ENCODE data around the gene MYO5B.
"Not testable (repeated sequence)": the region's sequence is repeated elsewhere in the genome, so short reads cannot be mapped to it uniquely, and the experiment has no call there.

The MYO5B gene

DNA sequence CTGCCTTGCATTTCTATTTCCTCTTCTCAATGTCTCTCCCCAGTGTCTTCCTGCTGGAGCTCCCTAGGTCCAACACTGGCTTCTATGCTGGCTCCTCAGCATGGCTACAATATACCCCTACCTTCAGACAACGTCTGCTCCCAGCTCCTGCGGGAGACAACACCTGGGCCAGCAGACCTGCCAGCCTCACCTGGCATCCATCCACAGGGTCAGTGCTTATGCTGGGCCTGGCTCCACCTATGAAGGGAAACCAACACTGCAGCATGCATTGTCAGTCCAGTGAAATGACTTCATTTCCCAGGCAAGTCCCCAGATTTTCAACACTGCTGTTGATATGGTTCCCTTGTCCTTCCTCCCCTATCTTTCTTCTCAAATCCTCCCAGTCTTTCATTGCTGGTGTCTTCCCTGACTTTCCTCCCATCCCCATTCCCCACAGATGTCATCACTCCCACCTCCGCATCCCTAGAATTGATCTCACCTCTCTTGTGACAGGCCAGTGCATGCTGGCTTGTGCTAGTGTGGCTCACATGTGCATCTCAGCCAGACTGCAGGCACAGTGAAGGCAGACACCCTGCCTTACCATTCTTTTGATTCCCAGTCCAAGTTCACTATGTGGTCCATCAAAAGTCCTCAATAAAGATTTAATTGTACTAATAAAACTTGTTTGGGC is 98.0 kb downstream of the MYO5B start:
- no peak overlapping the region for H3K4me2 ChIP-seq (ENCODE audit: low read length)
- no peaks in the 10 kb centered on the region for H3F3A ChIP-seq (ENCODE audit: control insufficient read depth, insufficient read depth)
- no peaks in the 10 kb centered on the region for H4K20me1 ChIP-seq (ENCODE audit: control insufficient read depth, insufficient read depth, low read depth, low read length)
- no peaks in the 10 kb centered on the region for H3K9me2 ChIP-seq (replicated peaks; ENCODE audit: control insufficient read depth, low read length)
- no peaks in the 10 kb centered on the region for H3K4me1 ChIP-seq (ENCODE audit: control insufficient read depth, low read length)
- H3K79me2 ChIP-seq (ENCODE audit: control insufficient read depth, low read length): no peaks in the 10 kb centered on the region
- H3K27me3 ChIP-seq (ENCODE audit: control insufficient read depth, low read length): peaks cover 3% of the 10 kb centered on the region; the same call in 1 of the 2 replicates
- no peak overlapping the region for H3K27ac ChIP-seq (ENCODE audit: low read depth, low read length)
- H3K36me3 ChIP-seq (ENCODE audit: control insufficient read depth, low read length): no peaks in the 10 kb centered on the region
- TF ChIP-seq, protein P1, sequence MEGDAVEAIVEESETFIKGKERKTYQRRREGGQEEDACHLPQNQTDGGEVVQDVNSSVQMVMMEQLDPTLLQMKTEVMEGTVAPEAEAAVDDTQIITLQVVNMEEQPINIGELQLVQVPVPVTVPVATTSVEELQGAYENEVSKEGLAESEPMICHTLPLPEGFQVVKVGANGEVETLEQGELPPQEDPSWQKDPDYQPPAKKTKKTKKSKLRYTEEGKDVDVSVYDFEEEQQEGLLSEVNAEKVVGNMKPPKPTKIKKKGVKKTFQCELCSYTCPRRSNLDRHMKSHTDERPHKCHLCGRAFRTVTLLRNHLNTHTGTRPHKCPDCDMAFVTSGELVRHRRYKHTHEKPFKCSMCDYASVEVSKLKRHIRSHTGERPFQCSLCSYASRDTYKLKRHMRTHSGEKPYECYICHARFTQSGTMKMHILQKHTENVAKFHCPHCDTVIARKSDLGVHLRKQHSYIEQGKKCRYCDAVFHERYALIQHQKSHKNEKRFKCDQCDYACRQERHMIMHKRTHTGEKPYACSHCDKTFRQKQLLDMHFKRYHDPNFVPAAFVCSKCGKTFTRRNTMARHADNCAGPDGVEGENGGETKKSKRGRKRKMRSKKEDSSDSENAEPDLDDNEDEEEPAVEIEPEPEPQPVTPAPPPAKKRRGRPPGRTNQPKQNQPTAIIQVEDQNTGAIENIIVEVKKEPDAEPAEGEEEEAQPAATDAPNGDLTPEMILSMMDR (IDR thresholded peaks at IDR 0.05; ENCODE audit: low read depth, low read length, poor library complexity, severe bottlenecking): no peak
- no peak for TF ChIP-seq EZH2phosphoT487 (IDR thresholded peaks at IDR 0.05; ENCODE audit: borderline replicate concordance, low read length)
- no peaks in the 10 kb centered on the region for H3K9me3 ChIP-seq (ENCODE audit: control insufficient read depth, insufficient read depth, low read length)
- no peak overlapping the region for H3K4me3 ChIP-seq (ENCODE audit: low read length)

DNA sequence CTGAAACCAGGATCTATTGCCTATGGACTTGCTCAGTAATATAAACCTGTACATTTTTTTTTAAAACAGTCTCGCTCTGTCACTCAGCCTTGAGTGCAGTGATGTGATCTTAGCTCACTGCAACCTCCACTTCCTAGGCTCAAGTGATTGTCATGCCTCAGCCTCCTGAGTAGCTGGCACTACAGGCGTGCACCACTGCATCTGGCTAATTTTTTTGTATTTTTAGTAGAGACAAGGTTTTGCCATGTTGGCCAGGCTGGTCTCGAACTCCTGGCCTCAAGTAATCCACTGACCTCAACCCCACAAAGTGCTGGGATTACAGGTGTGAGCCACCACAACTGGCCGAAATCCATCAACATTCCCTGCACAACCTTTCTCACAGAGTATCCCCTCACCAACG is 100.2 kb downstream of the MYO5B start:
- not testable (repeated sequence) for H3K27me3 ChIP-seq (ENCODE audit: control insufficient read depth, low read length); H3K79me2 ChIP-seq (ENCODE audit: control insufficient read depth, low read length); H3K9me3 ChIP-seq (ENCODE audit: control insufficient read depth, insufficient read depth, low read length); H3K4me2 ChIP-seq (ENCODE audit: low read length); H3K4me3 ChIP-seq (ENCODE audit: low read length); H4K20me1 ChIP-seq (ENCODE audit: control insufficient read depth, insufficient read depth, low read depth, low read length); H3K36me3 ChIP-seq (ENCODE audit: control insufficient read depth, low read length); H3F3A ChIP-seq (ENCODE audit: control insufficient read depth, insufficient read depth); H3K27ac ChIP-seq (ENCODE audit: low read depth, low read length); H3K9me2 ChIP-seq (replicated peaks; ENCODE audit: control insufficient read depth, low read length); H3K4me1 ChIP-seq (ENCODE audit: control insufficient read depth, low read length)

DNA sequence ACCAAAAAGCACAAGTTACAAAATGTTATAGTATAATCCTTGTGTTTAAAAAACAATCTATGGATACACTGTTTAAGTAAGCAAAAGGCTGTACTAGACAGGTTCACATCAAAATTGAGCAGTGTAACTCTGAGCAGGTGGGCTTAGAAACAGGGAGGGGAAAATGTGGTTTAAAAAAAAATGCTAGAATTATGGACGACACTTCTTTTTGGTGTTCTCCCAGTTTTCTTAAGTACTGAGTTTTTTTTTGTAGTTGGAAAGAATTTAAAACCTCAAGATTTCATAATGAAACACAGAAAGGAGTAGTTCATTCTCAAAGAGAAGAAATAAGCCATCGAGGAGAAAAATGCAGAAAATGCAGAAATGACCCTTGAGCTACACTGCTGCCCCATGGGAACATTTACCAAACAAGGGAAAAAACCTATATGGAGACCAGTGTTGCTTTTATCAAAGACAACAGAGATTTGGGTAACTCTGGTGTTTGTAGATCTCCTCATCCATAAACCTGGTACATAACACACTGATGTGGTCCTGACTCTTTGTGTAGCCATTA is 100.7 kb downstream of the MYO5B start:
- no peak overlapping the region for H3K27ac ChIP-seq (ENCODE audit: low read depth, low read length)
- H3K79me2 ChIP-seq (ENCODE audit: control insufficient read depth, low read length): no peaks in the 10 kb centered on the region
- no peaks in the 10 kb centered on the region for H3K9me3 ChIP-seq (ENCODE audit: control insufficient read depth, insufficient read depth, low read length)
- H3K4me3 ChIP-seq (ENCODE audit: low read length): no peak overlapping the region
- TF ChIP-seq, protein P1 (IDR thresholded peaks at IDR 0.05; ENCODE audit: low read depth, low read length, poor library complexity, severe bottlenecking): no peak
- no peak for TF ChIP-seq EZH2phosphoT487 (IDR thresholded peaks at IDR 0.05; ENCODE audit: borderline replicate concordance, low read length)
- no peak overlapping the region for H3K4me2 ChIP-seq (ENCODE audit: low read length)
- H3K4me1 ChIP-seq (ENCODE audit: control insufficient read depth, low read length): no peaks in the 10 kb centered on the region
- no peaks in the 10 kb centered on the region for H4K20me1 ChIP-seq (ENCODE audit: control insufficient read depth, insufficient read depth, low read depth, low read length)
- H3K36me3 ChIP-seq (ENCODE audit: control insufficient read depth, low read length): no peaks in the 10 kb centered on the region
- no peaks in the 10 kb centered on the region for H3K9me2 ChIP-seq (replicated peaks; ENCODE audit: control insufficient read depth, low read length)
- peaks cover 6% of the 10 kb centered on the region; the same call in 1 of the 2 replicates for H3K27me3 ChIP-seq (ENCODE audit: control insufficient read depth, low read length)
- H3F3A ChIP-seq (ENCODE audit: control insufficient read depth, insufficient read depth): no peaks in the 10 kb centered on the region

DNA sequence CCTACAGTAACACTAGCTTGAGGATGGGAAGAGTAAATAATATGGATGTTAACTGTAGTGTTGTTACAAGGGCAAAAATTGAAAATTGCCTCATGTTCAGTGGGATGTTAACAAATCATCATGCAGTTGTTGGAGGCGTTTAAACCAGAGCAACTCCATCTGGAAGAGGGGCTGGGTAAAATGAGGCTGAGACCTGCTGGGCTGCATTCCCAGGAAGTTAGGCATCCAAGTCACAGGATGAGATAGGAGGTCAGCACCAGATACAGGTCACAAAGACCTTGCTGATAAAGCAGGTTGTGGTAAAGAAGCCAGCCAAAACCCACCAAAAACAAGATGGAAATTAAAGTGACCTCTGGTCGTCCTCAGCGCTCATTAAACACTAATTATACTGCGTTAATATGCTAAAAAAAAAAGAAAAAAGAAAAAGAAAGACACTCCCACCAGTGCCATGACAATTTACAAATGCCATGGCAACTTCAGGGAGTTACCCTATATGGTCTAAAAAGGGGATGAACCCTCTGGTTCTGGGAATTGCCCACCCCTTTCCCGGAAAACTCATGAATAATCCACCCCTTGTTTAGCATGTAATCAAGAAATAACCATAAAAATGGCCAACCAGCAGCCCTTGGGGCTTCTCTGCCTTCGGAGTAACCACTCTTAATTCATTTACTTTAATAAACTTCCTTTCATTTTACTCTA is 101.4 kb downstream of the MYO5B start:
- Histone ChIP-seq H3K79me2 (ENCODE audit: control insufficient read depth, low read length) (no peaks in the 10 kb centered on the region), H3K4me1 (ENCODE audit: control insufficient read depth, low read length) (no peaks in the 10 kb centered on the region), H4K20me1 (ENCODE audit: control insufficient read depth, insufficient read depth, low read depth, low read length) (no peaks in the 10 kb centered on the region), H3K36me3 (ENCODE audit: control insufficient read depth, low read length) (no peaks in the 10 kb centered on the region), H3K27ac (ENCODE audit: low read depth, low read length) (no peak overlapping the region), H3K9me3 (ENCODE audit: control insufficient read depth, insufficient read depth, low read length) (no peaks in the 10 kb centered on the region), H3F3A (ENCODE audit: control insufficient read depth, insufficient read depth) (no peaks in the 10 kb centered on the region), H3K4me3 (ENCODE audit: low read length) (no peak overlapping the region), H3K27me3 (ENCODE audit: control insufficient read depth, low read length) (peaks cover 3% of the 10 kb centered on the region; the same call in 1 of the 2 replicates), H3K9me2 (replicated peaks; ENCODE audit: control insufficient read depth, low read length) (no peaks in the 10 kb centered on the region), H3K4me2 (ENCODE audit: low read length) (no peak overlapping the region)
- no peak for TF ChIP-seq EZH2phosphoT487 (IDR thresholded peaks at IDR 0.05; ENCODE audit: borderline replicate concordance, low read length)
- TF ChIP-seq, protein P1 (IDR thresholded peaks at IDR 0.05; ENCODE audit: low read depth, low read length, poor library complexity, severe bottlenecking): no peak

All from DOHH2 (cell line).